ENCODE measurements around the gene GAB1. TPM values are rescaled to one million over a fixed set of nuclear protein-coding genes. Genes with fewer than 3 reads are reported as not detected.

Gene GAB1
- total RNA-seq, 2 experiments from 2014 or later, result 0.37 to 0.79 TPM

Small RNA genes within 50 kb of the gene (microRNA-seq; reads per million reads assigned to microRNA genes)
- not detected for gene MIR3139

Other genes with a start within 250 kb of the GAB1 start
- 10 to 100 TPM; 22.0 to 22.6 TPM for gene USP38, start 152.0 kb upstream of the GAB1 start, total RNA-seq
- 10 to 100 TPM; 45.6 to 45.7 TPM for gene SMARCA5, start 176.8 kb downstream of the GAB1 start, total RNA-seq